HEK293 (cell line): ENCODE measurements around the gene RNASE4.
A peak's percentile ranks its signal among the peaks of the same experiment; 100 is the strongest.

Source experiments
- EGR2 ChIP-seq: fragments of 450-650 bp; formaldehyde crosslinking; IDR thresholded peaks from 2 replicates; pipeline ENCODE4 v1.5.1; 2016; ENCODE audit warnings: low read depth, missing biosample characterization, missing genetic modification characterization
- GLI2 ChIP-seq: fragments of 450-650 bp; formaldehyde crosslinking; IDR thresholded peaks from 2 replicates; pipeline ENCODE4; 2017; ENCODE audit warnings: missing biosample characterization, missing genetic modification characterization, low read depth, borderline replicate concordance
- GLIS1 ChIP-seq: fragments of 450-650 bp; formaldehyde crosslinking; IDR thresholded peaks from 2 replicates; pipeline ENCODE4 v1.5.1; 2016; ENCODE audit warnings: missing biosample characterization, missing genetic modification characterization
- HOXC10 ChIP-seq: sonication (generic); formaldehyde crosslinking; IDR thresholded peaks from 2 replicates; pipeline ENCODE4 v1.8.1; 2023; ENCODE audit warnings: mild to moderate bottlenecking, missing genetic modification reagents
- MYNN ChIP-seq: fragments of 450-650 bp; formaldehyde crosslinking; IDR thresholded peaks from 2 replicates; pipeline ENCODE4 v1.5.1; 2016; ENCODE audit warnings: missing biosample characterization, missing genetic modification characterization, borderline replicate concordance
- MZF1 ChIP-seq: fragments of 450-650 bp; formaldehyde crosslinking; IDR thresholded peaks from 2 replicates; pipeline ENCODE4 v1.5.1; 2017; ENCODE audit warnings: missing biosample characterization, missing genetic modification characterization, borderline replicate concordance
- PRDM1 ChIP-seq: fragments of 450-650 bp; formaldehyde crosslinking; IDR thresholded peaks from 2 replicates; pipeline ENCODE4; 2016; ENCODE audit warnings: missing biosample characterization, missing genetic modification characterization
- SP7 ChIP-seq: fragments of 450-650 bp; formaldehyde crosslinking; IDR thresholded peaks from 2 replicates; pipeline ENCODE4 v1.5.1; 2016; ENCODE audit warnings: missing biosample characterization, missing genetic modification characterization
- YY2 ChIP-seq: fragments of 450-650 bp; formaldehyde crosslinking; IDR thresholded peaks from 2 replicates; pipeline ENCODE4 v1.5.1; 2016; ENCODE audit warnings: missing biosample characterization, missing genetic modification characterization
- ZBTB11 ChIP-seq: fragments of 450-650 bp; formaldehyde crosslinking; conservative IDR thresholded peaks from 2 replicates; pipeline ENCODE4 v1.5.1; 2016; ENCODE audit warnings: low read depth, missing biosample characterization, missing genetic modification characterization
- ZBTB17 ChIP-seq: fragments of 450-650 bp; formaldehyde crosslinking; IDR thresholded peaks from 2 replicates; pipeline ENCODE4 v1.5.1; 2016; ENCODE audit warnings: missing biosample characterization, missing genetic modification characterization
- ZBTB21 ChIP-seq: fragments of 450-650 bp; formaldehyde crosslinking; IDR thresholded peaks from 2 replicates; pipeline ENCODE4 v1.5.1; 2017; ENCODE audit warnings: missing biosample characterization, missing genetic modification characterization
- ZBTB7A ChIP-seq: fragments of 450-650 bp; formaldehyde crosslinking; IDR thresholded peaks from 2 replicates; pipeline ENCODE4 v1.5.1; 2016; ENCODE audit warnings: low read depth, missing biosample characterization, missing genetic modification characterization
- ZFHX2 ChIP-seq: fragments of 450-650 bp; formaldehyde crosslinking; conservative IDR thresholded peaks from 2 replicates; pipeline ENCODE4 v1.5.1; 2016; ENCODE audit warnings: missing biosample characterization, missing genetic modification characterization
- ZNF132 ChIP-seq: fragments of 450-650 bp; formaldehyde crosslinking; IDR thresholded peaks from 2 replicates; pipeline ENCODE4 v1.5.1; 2017; ENCODE audit warnings: missing biosample characterization, missing genetic modification characterization, borderline replicate concordance
- ZNF155 ChIP-seq: fragments of 450-650 bp; formaldehyde crosslinking; IDR thresholded peaks from 2 replicates; pipeline ENCODE4 v1.5.1; 2016; ENCODE audit warnings: missing biosample characterization, missing genetic modification characterization
- ZNF16 ChIP-seq: fragments of 450-650 bp; formaldehyde crosslinking; IDR thresholded peaks from 2 replicates; pipeline ENCODE4 v1.5.1; 2016; ENCODE audit warnings: low read depth, missing biosample characterization, missing genetic modification characterization
- ZNF174 ChIP-seq: fragments of 450-650 bp; formaldehyde crosslinking; IDR thresholded peaks from 2 replicates; pipeline ENCODE4 v1.5.0; 2017; ENCODE audit warnings: missing biosample characterization, mild to moderate bottlenecking, missing genetic modification characterization
- ZNF202 ChIP-seq: fragments of 450-650 bp; formaldehyde crosslinking; IDR thresholded peaks from 2 replicates; pipeline ENCODE4 v1.5.1; 2016; ENCODE audit warnings: missing biosample characterization, missing genetic modification characterization, borderline replicate concordance
- ZNF211 ChIP-seq: fragments of 450-650 bp; formaldehyde crosslinking; IDR thresholded peaks from 2 replicates; pipeline ENCODE4 v1.5.1; 2016; ENCODE audit warnings: low read depth, missing biosample characterization, missing genetic modification characterization
- ZNF223 ChIP-seq: fragments of 450-650 bp; formaldehyde crosslinking; IDR thresholded peaks from 2 replicates; pipeline ENCODE4 v1.5.1; 2016; ENCODE audit warnings: missing biosample characterization, missing genetic modification characterization
- ZNF239 ChIP-seq: fragments of 450-650 bp; formaldehyde crosslinking; IDR thresholded peaks from 2 replicates; pipeline ENCODE4 v1.5.1; 2016; ENCODE audit warnings: missing biosample characterization, missing genetic modification characterization
- ZNF292 ChIP-seq: fragments of 450-650 bp; formaldehyde crosslinking; IDR thresholded peaks from 2 replicates; pipeline ENCODE4 v1.5.1; 2016; ENCODE audit warnings: low read depth, missing biosample characterization, missing genetic modification characterization, borderline replicate concordance
- ZNF521 ChIP-seq: fragments of 450-650 bp; formaldehyde crosslinking; IDR thresholded peaks from 2 replicates; pipeline ENCODE4 v1.5.1; 2017; ENCODE audit warnings: missing biosample characterization, mild to moderate bottlenecking, missing genetic modification characterization
- ZNF600 ChIP-seq: fragments of 450-650 bp; formaldehyde crosslinking; IDR thresholded peaks from 2 replicates; pipeline ENCODE4 v1.5.1; 2016; ENCODE audit warnings: missing biosample characterization, missing genetic modification characterization
- ZNF670 ChIP-seq: fragments of 450-650 bp; formaldehyde crosslinking; IDR thresholded peaks from 2 replicates; pipeline ENCODE4 v1.5.1; 2016; ENCODE audit warnings: missing biosample characterization, missing genetic modification characterization, low read depth
- ZNF677 ChIP-seq: fragments of 450-650 bp; IDR thresholded peaks from 2 replicates; pipeline ENCODE4 v1.5.0; 2018; ENCODE audit warnings: missing biosample characterization, mild to moderate bottlenecking, missing genetic modification characterization, moderate library complexity
- ZNF707 ChIP-seq: fragments of 450-650 bp; formaldehyde crosslinking; IDR thresholded peaks from 2 replicates; pipeline ENCODE4 v1.5.1; 2016; ENCODE audit warnings: missing biosample characterization, missing genetic modification characterization
- ZNF747 ChIP-seq: fragments of 450-650 bp; formaldehyde crosslinking; IDR thresholded peaks from 2 replicates; pipeline ENCODE4 v1.5.1; 2016; ENCODE audit warnings: missing biosample characterization, missing genetic modification characterization
- ZNF776 ChIP-seq: fragments of 450-650 bp; formaldehyde crosslinking; IDR thresholded peaks from 2 replicates; pipeline ENCODE4 v1.5.0; 2017; ENCODE audit warnings: missing biosample characterization, missing genetic modification characterization, borderline replicate concordance
- ZNF792 ChIP-seq: fragments of 450-650 bp; formaldehyde crosslinking; IDR thresholded peaks from 2 replicates; pipeline ENCODE4 v1.5.1; 2016; ENCODE audit warnings: missing biosample characterization, missing genetic modification characterization
- ZNF843 ChIP-seq: fragments of 450-650 bp; formaldehyde crosslinking; IDR thresholded peaks from 2 replicates; pipeline ENCODE4 v1.5.1; 2016; ENCODE audit warnings: missing biosample characterization, missing genetic modification characterization
- TF ChIP-seq, protein P1 (sequence below): fragments of 450-650 bp; formaldehyde crosslinking; IDR thresholded peaks from 2 replicates; pipeline ENCODE4 v1.5.1; 2016; ENCODE audit warnings: missing biosample characterization, missing genetic modification characterization

RNASE4 gene

DNA sequence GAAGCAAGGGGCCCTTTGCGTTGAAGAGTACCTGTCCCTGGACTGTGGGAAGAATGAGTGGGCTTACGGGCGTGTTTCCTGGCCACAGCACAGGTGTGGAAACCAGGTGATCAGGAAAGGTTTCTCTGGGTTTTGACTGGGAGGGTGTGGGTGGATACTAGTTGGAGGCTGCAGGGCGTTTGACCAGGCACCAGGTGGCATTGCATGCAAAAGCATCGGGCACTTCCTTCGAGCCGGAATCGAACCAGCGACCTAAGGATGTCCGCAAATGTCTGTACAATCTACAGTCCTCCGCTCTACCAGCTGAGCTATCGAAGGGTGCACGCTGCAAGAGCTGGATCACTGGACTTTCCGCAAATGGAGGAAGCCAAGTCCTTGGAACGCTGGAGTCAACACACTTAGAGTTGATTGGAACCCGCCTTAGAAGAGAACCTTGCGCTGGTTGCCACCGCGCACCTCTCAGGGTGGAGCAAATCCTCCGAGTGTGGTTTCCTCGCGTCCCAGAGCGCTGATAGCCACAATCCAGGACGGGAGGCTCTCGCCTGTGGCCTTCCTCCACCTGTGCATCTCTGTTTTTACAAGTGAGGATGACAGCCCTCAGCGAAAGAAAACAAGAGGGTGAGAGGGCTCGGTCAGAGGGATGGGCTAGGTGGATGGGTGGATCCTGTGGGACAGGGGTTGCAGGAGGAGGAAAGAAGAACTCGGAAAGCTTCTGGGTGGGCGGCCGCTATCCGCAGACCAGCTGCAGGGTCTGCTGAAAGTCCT, 21.2 kb upstream of the RNASE4 start (continued):
- no peak for TF ChIP-seq ZNF677 (tag by site-specific recombination)
- TF ChIP-seq ZNF292 (tag by site-specific recombination), result no peak
- TF ChIP-seq ZNF211, result no peak
- peak; percentile 89 for TF ChIP-seq ZFHX2
- TF ChIP-seq ZNF792 (tag by site-specific recombination), result no peak
- TF ChIP-seq ZNF174 (tag by site-specific recombination), result no peak
- no peak for TF ChIP-seq ZNF202 (tag by site-specific recombination)
- 0 out of 2 replicates have a peak, but pooled peaks have one; percentile 25 for TF ChIP-seq ZNF239 (tag by site-specific recombination)
- TF ChIP-seq ZBTB11 (tag by site-specific recombination), result no peak
- TF ChIP-seq GLIS1, result no peak; the same call in 1 of the 2 replicates
- no peak for TF ChIP-seq ZNF223
- TF ChIP-seq ZNF155 (tag by site-specific recombination), result no peak
- TF ChIP-seq ZNF776 (tag by site-specific recombination), result no peak
- no peak for TF ChIP-seq ZNF747 (tag by site-specific recombination)
- no peak; the same call in 1 of the 2 replicates for TF ChIP-seq MYNN (tag by site-specific recombination)
- peak; percentile 97 for TF ChIP-seq ZBTB17 (tag by site-specific recombination)
- no peak; the same call in 1 of the 2 replicates for TF ChIP-seq ZBTB21 (tag by site-specific recombination)
- TF ChIP-seq HOXC10 (CRISPR knock-in tag), result no peak
- TF ChIP-seq ZBTB7A (tag by site-specific recombination), result peak; percentile 62; the same call in 1 of the 2 replicates
- peak; percentile 88 for TF ChIP-seq ZNF600
- TF ChIP-seq YY2 (tag by site-specific recombination), result no peak
- TF ChIP-seq ZNF670 (tag by site-specific recombination), result no peak
- TF ChIP-seq ZNF843 (tag by site-specific recombination), result peak; percentile 35; the same call in 1 of the 2 replicates
- TF ChIP-seq PRDM1 (tag by site-specific recombination), result no peak
- TF ChIP-seq EGR2, result peak; percentile 88
- peak; percentile 86 for TF ChIP-seq SP7 (tag by site-specific recombination)
- TF ChIP-seq, protein P1, sequence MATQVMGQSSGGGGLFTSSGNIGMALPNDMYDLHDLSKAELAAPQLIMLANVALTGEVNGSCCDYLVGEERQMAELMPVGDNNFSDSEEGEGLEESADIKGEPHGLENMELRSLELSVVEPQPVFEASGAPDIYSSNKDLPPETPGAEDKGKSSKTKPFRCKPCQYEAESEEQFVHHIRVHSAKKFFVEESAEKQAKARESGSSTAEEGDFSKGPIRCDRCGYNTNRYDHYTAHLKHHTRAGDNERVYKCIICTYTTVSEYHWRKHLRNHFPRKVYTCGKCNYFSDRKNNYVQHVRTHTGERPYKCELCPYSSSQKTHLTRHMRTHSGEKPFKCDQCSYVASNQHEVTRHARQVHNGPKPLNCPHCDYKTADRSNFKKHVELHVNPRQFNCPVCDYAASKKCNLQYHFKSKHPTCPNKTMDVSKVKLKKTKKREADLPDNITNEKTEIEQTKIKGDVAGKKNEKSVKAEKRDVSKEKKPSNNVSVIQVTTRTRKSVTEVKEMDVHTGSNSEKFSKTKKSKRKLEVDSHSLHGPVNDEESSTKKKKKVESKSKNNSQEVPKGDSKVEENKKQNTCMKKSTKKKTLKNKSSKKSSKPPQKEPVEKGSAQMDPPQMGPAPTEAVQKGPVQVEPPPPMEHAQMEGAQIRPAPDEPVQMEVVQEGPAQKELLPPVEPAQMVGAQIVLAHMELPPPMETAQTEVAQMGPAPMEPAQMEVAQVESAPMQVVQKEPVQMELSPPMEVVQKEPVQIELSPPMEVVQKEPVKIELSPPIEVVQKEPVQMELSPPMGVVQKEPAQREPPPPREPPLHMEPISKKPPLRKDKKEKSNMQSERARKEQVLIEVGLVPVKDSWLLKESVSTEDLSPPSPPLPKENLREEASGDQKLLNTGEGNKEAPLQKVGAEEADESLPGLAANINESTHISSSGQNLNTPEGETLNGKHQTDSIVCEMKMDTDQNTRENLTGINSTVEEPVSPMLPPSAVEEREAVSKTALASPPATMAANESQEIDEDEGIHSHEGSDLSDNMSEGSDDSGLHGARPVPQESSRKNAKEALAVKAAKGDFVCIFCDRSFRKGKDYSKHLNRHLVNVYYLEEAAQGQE (tag by site-specific recombination), result peak; percentile 62
- no peak for TF ChIP-seq ZNF16 (tag by site-specific recombination)
- TF ChIP-seq ZNF707 (tag by site-specific recombination), result no peak
- TF ChIP-seq ZNF132 (tag by site-specific recombination), result no peak
- no peak for TF ChIP-seq GLI2 (tag by site-specific recombination)
- TF ChIP-seq MZF1 (tag by site-specific recombination), result peak; percentile 20; the same call in 1 of the 2 replicates
- no peak for TF ChIP-seq ZNF521 (tag by site-specific recombination)
